Left lung (tissue), 10 donors: ENCODE results near the gene C1QC. TPM values are rescaled to one million over a fixed set of nuclear protein-coding genes. Genes with fewer than 3 reads are reported as not detected.

ENCODE experiments used
- ATAC-seq: fragments of 200-7000 bp; cut with Tn5 transposase; one replicate; pipeline ENCODE4 v1.9.1; 2020; ENCODE audit warnings: moderate library complexity
- DNase-seq, 4 donors: peaks; one replicate each; pipeline ENCODE4 v3.0.0-alpha.2; 2013 to 2020
- H3K27ac ChIP-seq, 2 donors: fragments of 200-600 bp; sonication (generic) in 1 of 2; one replicate each; pipeline versions ENCODE4 v1.5.0 to v1.8.0; 2020 to 2021
- H3K27me3 ChIP-seq, 2 donors: fragments of 200-600 bp; sonication (generic) in 1 of 2; one replicate each; pipeline versions ENCODE4 v1.5.0 to v1.8.0; 2020 to 2021
- H3K36me3 ChIP-seq, 2 donors: fragments of 200-600 bp; sonication (generic) in 1 of 2; one replicate each; pipeline versions ENCODE4 v1.5.0 to v1.8.0; 2020 to 2021
- H3K4me1 ChIP-seq, 2 donors: fragments of 200-600 bp; one replicate each; pipeline ENCODE4 v1.8.0; 2021
- H3K4me3 ChIP-seq, 2 donors: fragments of 200-600 bp; sonication (generic) in 1 of 2; one replicate each; pipeline versions ENCODE4 v1.5.0 to v1.8.0; 2020 to 2021; ENCODE audit warnings: mild to moderate bottlenecking in 1 of 2
- H3K9me3 ChIP-seq, 2 donors: fragments of 200-600 bp; sonication (generic) in 1 of 2; one replicate each; pipeline versions ENCODE4 v1.5.0 to v1.8.0; 2020 to 2021
- CTCF ChIP-seq, 2 donors: fragments of 200-600 bp; sonication (generic) in 1 of 2; IDR thresholded peaks; one replicate each; pipeline versions ENCODE4 v1.5.0 to v1.8.0; 2021; ENCODE audit warnings: antibody characterized with exemption in 2 of 2
- intact Hi-C, 2 donors: fragments of 100-400 bp; cut with DNase I; formaldehyde crosslinking; loops; one replicate each; pipeline versions ENCODE4 v1.11.2 to v1.14.2; 2022
- polyA plus RNA-seq, 6 donors: library from polyadenylated mRNA; unstranded; fragments of 120-200 nt; gene quantifications; one replicate each; pipeline ENCODE4 v1.2.1, GENCODE V29; 2013; ENCODE audit not compliant: insufficient read length in 6 of 6
- total RNA-seq, 2 donors: library from RNA; stranded (reverse); fragmentation: NEBNext Ultra II Directional; extraction: Animal tissue kit (Norgen Biotek cat#: 25700); gene quantifications; one replicate each; pipeline ENCODE4 v1.2.1, GENCODE V29; 2021
- donor health status: DM: no; HTN: yes; CAD: no.
- donor health status: DM: no; HTN: no; CAD: no.

Gene C1QC
- total and polyA plus RNA-seq, 8 donors, result 21.3 to 577 (median 26.1) TPM

- ATAC-seq, result no peak
- Histone ChIP-seq H3K27me3 (peaks cover 9 to 96% of the 10 kb centered on the region in 2 donors), H3K36me3 (no peaks in the 10 kb centered on the region), H3K4me3 (no peak overlapping the region), H3K27ac (no peak overlapping the region), H3K9me3 (no peaks in the 10 kb centered on the region), H3K4me1 (no peaks in the 10 kb centered on the region)
- intact Hi-C loops, result no loop called here
- TF ChIP-seq CTCF (IDR thresholded peaks at IDR 0.05), result no peak
- no peak for DNase-seq
Measured at GRCh38 chr1:22625262-22625925, 18.0 kb upstream of the C1QC start.

GRCh38 chr1:22626237-22627157, 16.9 kb upstream of the C1QC start:
- Histone ChIP-seq H3K36me3 (no peaks in the 10 kb centered on the region), H3K27ac (no peak overlapping the region), H3K4me3 (no peak overlapping the region), H3K27me3 (peaks cover 9 to 96% of the 10 kb centered on the region in 2 donors), H3K9me3 (no peaks in the 10 kb centered on the region), H3K4me1 (no peaks in the 10 kb centered on the region)
- no peak for TF ChIP-seq CTCF (IDR thresholded peaks at IDR 0.05)
- intact Hi-C loops, result no loop called here
- no peak for DNase-seq
- no peak for ATAC-seq

- no peak for TF ChIP-seq CTCF (IDR thresholded peaks at IDR 0.05)
- H3K27me3 ChIP-seq, result peaks cover 9 to 96% of the 10 kb centered on the region in 2 donors
- no peaks in the 10 kb centered on the region for H3K4me1 ChIP-seq
- H3K36me3 ChIP-seq, result no peaks in the 10 kb centered on the region
- DNase-seq (no peak), ATAC-seq (no peak)
- H3K9me3 ChIP-seq, result no peaks in the 10 kb centered on the region
- H3K27ac ChIP-seq, result no peak overlapping the region
- intact Hi-C loops, result no loop called here
- no peak overlapping the region for H3K4me3 ChIP-seq
Measured at GRCh38 chr1:22627331-22627730, 16.1 kb upstream of the C1QC start.

- DNase-seq (no peak), ATAC-seq (no peak)
- Histone ChIP-seq H3K27ac (no peak overlapping the region), H3K9me3 (no peaks in the 10 kb centered on the region), H3K4me1 (no peaks in the 10 kb centered on the region), H3K27me3 (peaks cover 9 to 91% of the 10 kb centered on the region in 2 donors), H3K4me3 (no peak overlapping the region), H3K36me3 (no peaks in the 10 kb centered on the region)
- intact Hi-C loops, result no loop called here
- TF ChIP-seq CTCF (IDR thresholded peaks at IDR 0.05), result no peak
Measured at GRCh38 chr1:22628698-22629444, 14.6 kb upstream of the C1QC start.
